ENCODE data around the gene OR10J5. TPM values are rescaled to one million over a fixed set of nuclear protein-coding genes. Genes with fewer than 3 reads are reported as not detected.

The OR10J5 gene
- polyA plus RNA-seq, 1 of the 3 experiments (the other 2 are of a cell fraction), result not detected

- Histone ChIP-seq H3F3A (replicated peaks; ENCODE audit: insufficient read depth) (no peaks in the 10 kb centered on the region), H3K4me1 (ENCODE audit: control insufficient read depth in 1 of 2, insufficient read depth in 2 of 2, low read depth in 1 of 2, low read length in 1 of 2) (no peaks in the 10 kb centered on the region), H3K36me3 (replicated peaks in 1 of 2; ENCODE audit: control insufficient read depth in 1 of 2, insufficient read depth in 2 of 2, low read length in 1 of 2) (no peaks in the 10 kb centered on the region), H3K9me2 (no peaks in the 10 kb centered on the region), H4K20me1 (ENCODE audit: insufficient read depth) (no peaks in the 10 kb centered on the region), H3K4me3 (ENCODE audit: low read depth in 2 of 2, low read length in 1 of 2) (no peak overlapping the region), H3K9ac (no peak overlapping the region), H2AFZ (ENCODE audit: low read depth) (no peak overlapping the region), H3K4me2 (no peak overlapping the region), H3K27ac (ENCODE audit: low read depth in 2 of 2, low read length in 1 of 2) (no peak overlapping the region), H3K27me3 (ENCODE audit: insufficient read depth) (no peaks in the 10 kb centered on the region), H3K79me2 (ENCODE audit: insufficient read depth) (no peaks in the 10 kb centered on the region), H3K9me3 (no peaks in the 10 kb centered on the region)
- CTCF ChIA-PET, result no interaction called here
- WGBS (ENCODE audit: low lambda C conversion rate), result 5% methylated on average over 3 of the region's 3 CpGs
- DNase-seq, result no peak
- POLR2A ChIA-PET, result no interaction called here
- TF ChIP-seq REST (IDR thresholded peaks at IDR 0.05; ENCODE audit: low read depth, low read length), result no peak
- no peak for TF ChIP-seq NRF1 (IDR thresholded peaks at IDR 0.05; ENCODE audit: low read depth, low read length)
- no peak for TF ChIP-seq SIN3A (IDR thresholded peaks at IDR 0.05; ENCODE audit: borderline replicate concordance, low read depth, low read length)
- no peak for TF ChIP-seq MAX (IDR thresholded peaks at IDR 0.05; ENCODE audit: low read depth)
- no peak for TF ChIP-seq TCF12 (IDR thresholded peaks at IDR 0.05)
- TF ChIP-seq MEF2A (IDR thresholded peaks at IDR 0.05; ENCODE audit: borderline replicate concordance, low read depth), result no peak
- TF ChIP-seq RCOR1 (IDR thresholded peaks at IDR 0.05; ENCODE audit: low read length), result no peak
- TF ChIP-seq GATA2 (CRISPR knock-in tag; IDR thresholded peaks at IDR 0.05), result no peak
- TF ChIP-seq USF1 (IDR thresholded peaks at IDR 0.05; ENCODE audit: borderline replicate concordance, low read depth), result no peak
- TF ChIP-seq TAF1 (IDR thresholded peaks at IDR 0.05; ENCODE audit: borderline replicate concordance, low read depth, low read length), result no peak
- no peak for TF ChIP-seq JUND (IDR thresholded peaks at IDR 0.05)
- TF ChIP-seq FOSL2 (IDR thresholded peaks at IDR 0.05; ENCODE audit: borderline replicate concordance, low read depth), result no peak
- no peak for TF ChIP-seq SMC3 (IDR thresholded peaks at IDR 0.05; ENCODE audit: low read depth, low read length)
- TF ChIP-seq NFIC (IDR thresholded peaks at IDR 0.05; ENCODE audit: borderline replicate concordance), result no peak
- no peak for TF ChIP-seq USF2 (IDR thresholded peaks at IDR 0.05; ENCODE audit: borderline replicate concordance, low read depth, low read length)
- no peak for TF ChIP-seq TEAD4 (IDR thresholded peaks at IDR 0.05; ENCODE audit: borderline replicate concordance, insufficient read depth)
- no peak for TF ChIP-seq PBX3 (IDR thresholded peaks at IDR 0.05)
Observed at GRCh38 chr1:159554261-159554660, 18.5 kb upstream of the OR10J5 start.
